Stimulated activated naive CD4-positive, alpha-beta T cell (primary cell): ENCODE results near the gene TBC1D1.

ENCODE experiments used
- DNase-seq, 6 experiments: peaks; one replicate each; lab custom pipeline; 2025; lab: John Stamatoyannopoulos, UW

TBC1D1 gene

GRCh38 chr4:38169524-38169923, 278.6 kb downstream of the TBC1D1 start:
- no peak for DNase-seq

GRCh38 chr4:38170338-38171169, 279.7 kb downstream of the TBC1D1 start:
- no peak for DNase-seq

- DNase-seq: no peak
These were observed 281.2 kb downstream of the TBC1D1 start for GRCh38 chr4:38172078-38172477.

GRCh38 chr4:38173935-38174518, 283.1 kb downstream of the TBC1D1 start:
- DNase-seq: no peak

GRCh38 chr4:38174801-38175200, 283.9 kb downstream of the TBC1D1 start:
- DNase-seq: no peak

- no peak for DNase-seq
These were observed 285.3 kb downstream of the TBC1D1 start for GRCh38 chr4:38176165-38176564.

GRCh38 chr4:38177035-38177546, 286.2 kb downstream of the TBC1D1 start:
- peak in 5 of 6 experiments; percentile 3 to 56 (median 36) for DNase-seq

- DNase-seq: peak; percentile 7 to 37 (median 28)
These were observed 286.9 kb downstream of the TBC1D1 start for GRCh38 chr4:38177641-38178391.

- DNase-seq: no peak
These were observed 287.6 kb downstream of the TBC1D1 start for GRCh38 chr4:38178392-38178995.

- DNase-seq: peak; percentile 46 to 84 (median 64)
These were observed 288.9 kb downstream of the TBC1D1 start for GRCh38 chr4:38179690-38180377.

GRCh38 chr4:38180456-38180855, 289.6 kb downstream of the TBC1D1 start:
- no peak for DNase-seq

GRCh38 chr4:38181286-38181685, 290.4 kb downstream of the TBC1D1 start:
- no peak for DNase-seq

- no peak for DNase-seq
These were observed 291.6 kb downstream of the TBC1D1 start for GRCh38 chr4:38182334-38182998.

- no peak for DNase-seq
These were observed 293.5 kb downstream of the TBC1D1 start for GRCh38 chr4:38184404-38184803.

GRCh38 chr4:38185406-38186144, 294.7 kb downstream of the TBC1D1 start:
- no peak for DNase-seq

- no peak for DNase-seq
These were observed 297.3 kb downstream of the TBC1D1 start for GRCh38 chr4:38188136-38188535.

GRCh38 chr4:38188631-38189101, 297.8 kb downstream of the TBC1D1 start:
- DNase-seq: no peak
